Measurements from ENCODE around the gene CPSF4L. TPM values are rescaled to one million over a fixed set of nuclear protein-coding genes. Genes with fewer than 3 reads are reported as not detected.

The CPSF4L gene
- total and polyA plus RNA-seq, 2 of the 13 experiments (the other 11 are each of a cell fraction or from before 2014, with no cell fraction given): 0.73 to 1.6 TPM

GRCh38 chr17:73288534-73289302 is 27.0 kb upstream of the CPSF4L start (continued):
- TF ChIP-seq FOXA3 (CRISPR knock-in tag; IDR thresholded peaks at IDR 0.05): peak; percentile 86
- peak; percentile 60 for TF ChIP-seq MLX (CRISPR knock-in tag; IDR thresholded peaks at IDR 0.05)
- TF ChIP-seq ZNF598 (CRISPR knock-in tag; IDR thresholded peaks at IDR 0.05; ENCODE audit: borderline replicate concordance): peak; percentile 75; the same call in 1 of the 2 replicates
- TF ChIP-seq MTERF4 (CRISPR knock-in tag; IDR thresholded peaks at IDR 0.05): no peak
- TF ChIP-seq ZBTB26 (CRISPR knock-in tag; IDR thresholded peaks at IDR 0.05; ENCODE audit: borderline replicate concordance): peak; percentile 16; the same call in 1 of the 2 replicates
- TF ChIP-seq NFATC3 (CRISPR knock-in tag; IDR thresholded peaks at IDR 0.05): no peak
- no peak for TF ChIP-seq ATF7 (IDR thresholded peaks at IDR 0.05)
- peak; percentile 27; the same call in 1 of the 2 replicates for TF ChIP-seq ATF7 (CRISPR knock-in tag; IDR thresholded peaks at IDR 0.05)
- peak; percentile 93; the same call in 1 of the 2 replicates for TF ChIP-seq ZBTB7A (CRISPR knock-in tag; IDR thresholded peaks at IDR 0.05)
- 0 out of 2 replicates have a peak, but pooled peaks have one; percentile 39 for TF ChIP-seq ZNF777 (CRISPR knock-in tag; IDR thresholded peaks at IDR 0.05)
- no peak for TF ChIP-seq ZNF557 (CRISPR knock-in tag; IDR thresholded peaks at IDR 0.05)
- peak; percentile 90 for TF ChIP-seq THRA (CRISPR knock-in tag; IDR thresholded peaks at IDR 0.05; ENCODE audit: borderline replicate concordance)
- peak; percentile 91; the same call in 1 of the 2 replicates for TF ChIP-seq ZBTB20 (CRISPR knock-in tag; IDR thresholded peaks at IDR 0.05; ENCODE audit: borderline replicate concordance, low read depth)
- 0 out of 2 replicates have a peak, but pooled peaks have one; percentile 48 for TF ChIP-seq DDIT3 (CRISPR knock-in tag; IDR thresholded peaks at IDR 0.05)
- TF ChIP-seq ZFP36L2 (CRISPR knock-in tag; IDR thresholded peaks at IDR 0.05): no peak
- TF ChIP-seq SIN3A (IDR thresholded peaks at IDR 0.05; ENCODE audit: borderline replicate concordance, low read depth, low read length): no peak
- peak; percentile 83; the same call in 1 of the 2 replicates for TF ChIP-seq FOXJ3 (CRISPR knock-in tag; IDR thresholded peaks at IDR 0.05; ENCODE audit: borderline replicate concordance)
- TF ChIP-seq CCAR2 (optimal IDR thresholded peaks at IDR 0.05; ENCODE audit: low read depth, low read length): peak; percentile 20
- TF ChIP-seq ZNF7 (CRISPR knock-in tag; IDR thresholded peaks at IDR 0.05): no peak
- TF ChIP-seq MIXL1 (CRISPR knock-in tag; IDR thresholded peaks at IDR 0.05): peak; percentile 99

Data from HepG2 (cell line).